Liver (tissue), 9 donors: ENCODE results near the gene OTOL1. TPM values are rescaled to one million over a fixed set of nuclear protein-coding genes. Genes with fewer than 3 reads are reported as not detected.

Source experiments
- DNase-seq: peaks from one replicate; pipeline ENCODE4 v3.0.0-alpha.2; 2017; ENCODE audit warnings: low spot score
- H3K27ac ChIP-seq, 2 donors: one replicate each; pipeline ENCODE4 v1.7.0; 2013; ENCODE audit warnings: inconsistent platforms in 2 of 2, low read length in 2 of 2, control low read depth in 1 of 2, low read depth in 1 of 2, mild to moderate bottlenecking in 1 of 2
- H3K27me3 ChIP-seq, 4 donors: one replicate each; pipeline versions ENCODE4 v1.6.1 to v1.7.0; 2013; ENCODE audit warnings: low read length in 3 of 4, inconsistent platforms in 1 of 4, mild to moderate bottlenecking in 1 of 4, moderate library complexity in 1 of 4; ENCODE audit not compliant: control insufficient read depth in 4 of 4, insufficient read depth in 4 of 4
- H3K36me3 ChIP-seq, 4 donors: one replicate each; pipeline versions ENCODE4 v1.6.1 to v1.7.0; 2013; ENCODE audit warnings: low read length in 3 of 4, mild to moderate bottlenecking in 3 of 4, low read depth in 1 of 4, moderate library complexity in 1 of 4; ENCODE audit not compliant: control insufficient read depth in 4 of 4, insufficient read depth in 3 of 4
- H3K4me1 ChIP-seq, 4 donors: one replicate each; pipeline versions ENCODE4 v1.6.1 to v1.7.0; 2013; ENCODE audit warnings: low read length in 3 of 4, mild to moderate bottlenecking in 3 of 4, moderate library complexity in 1 of 4; ENCODE audit not compliant: control insufficient read depth in 4 of 4, insufficient read depth in 4 of 4
- H3K4me3 ChIP-seq, 3 donors: one replicate each; pipeline versions ENCODE4 v1.6.1 to v1.7.0; 2013; ENCODE audit warnings: low read length in 3 of 3, control low read depth in 1 of 3, low read depth in 1 of 3, mild to moderate bottlenecking in 1 of 3
- H3K9ac ChIP-seq, 2 donors: one replicate each; pipeline ENCODE4 v1.7.0; 2013; ENCODE audit warnings: low read length in 2 of 2, mild to moderate bottlenecking in 2 of 2, moderate library complexity in 2 of 2, control low read depth in 1 of 2, low read depth in 1 of 2
- H3K9me3 ChIP-seq, 4 donors: one replicate each; pipeline versions ENCODE4 v1.6.1 to v1.7.0; 2013; ENCODE audit warnings: low read length in 3 of 4; ENCODE audit not compliant: control insufficient read depth in 4 of 4
- ATF3 ChIP-seq: IDR thresholded peaks from 2 replicates; pipeline ENCODE4 v1.6.1; 2016; ENCODE audit warnings: antibody characterized with exemption
- CTCF ChIP-seq: fragments of 150-350 bp; IDR thresholded peaks from 2 replicates; pipeline ENCODE4 v1.5.1; 2017; ENCODE audit warnings: improper control_type of control experiment, low read depth, low read length; ENCODE audit not compliant: missing input control
- EGR1 ChIP-seq, 2 donors: IDR thresholded peaks; 2 replicates each; pipeline ENCODE4 v1.6.1; 2016 to 2018; ENCODE audit warnings: antibody characterized with exemption in 2 of 2, low read depth in 2 of 2
- FOXA1 ChIP-seq: IDR thresholded peaks from 2 replicates; pipeline ENCODE4 v1.6.1; 2016; ENCODE audit warnings: antibody characterized with exemption
- FOXA2 ChIP-seq: IDR thresholded peaks from 2 replicates; pipeline ENCODE4 v1.6.1; 2016; ENCODE audit warnings: antibody characterized with exemption
- GABPA ChIP-seq, 2 donors: IDR thresholded peaks in 1 of 2; conservative IDR thresholded peaks in 1 of 2; 2 replicates each; pipeline ENCODE4 v1.6.1; 2016; ENCODE audit warnings: antibody characterized with exemption in 2 of 2, mild to moderate bottlenecking in 1 of 2, moderate library complexity in 1 of 2
- HNF4A ChIP-seq, 2 donors: conservative IDR thresholded peaks; 2 replicates each; pipeline ENCODE4 v1.6.1; 2016; ENCODE audit warnings: antibody characterized with exemption in 2 of 2, mild to moderate bottlenecking in 2 of 2
- HNF4G ChIP-seq: IDR thresholded peaks from 2 replicates; pipeline ENCODE4 v1.6.1; 2016; ENCODE audit warnings: antibody characterized with exemption
- JUND ChIP-seq, 2 donors: IDR thresholded peaks; 2 replicates each; pipeline ENCODE4 v1.6.1; 2016; ENCODE audit warnings: antibody characterized with exemption in 2 of 2
- MAX ChIP-seq: IDR thresholded peaks from 2 replicates; pipeline ENCODE4 v1.6.1; 2016; ENCODE audit warnings: antibody characterized with exemption
- NR2F2 ChIP-seq: IDR thresholded peaks from 2 replicates; pipeline ENCODE4 v1.6.1; 2016; ENCODE audit warnings: antibody characterized with exemption
- RAD21 ChIP-seq, 2 donors: IDR thresholded peaks; 2 replicates each; pipeline ENCODE4 v1.6.1; 2016; ENCODE audit warnings: antibody characterized with exemption in 2 of 2, mild to moderate bottlenecking in 2 of 2
- REST ChIP-seq: IDR thresholded peaks from 2 replicates; pipeline ENCODE4 v1.6.1; 2016; ENCODE audit warnings: antibody characterized with exemption, mild to moderate bottlenecking
- RXRA ChIP-seq, 2 donors: IDR thresholded peaks; 2 replicates each; pipeline ENCODE4 v1.6.1; 2017 to 2018; ENCODE audit warnings: antibody characterized with exemption in 2 of 2, mild to moderate bottlenecking in 1 of 2
- SP1 ChIP-seq: IDR thresholded peaks from 2 replicates; pipeline ENCODE4 v1.6.1; 2018; ENCODE audit warnings: antibody characterized with exemption, mild to moderate bottlenecking
- TAF1 ChIP-seq: conservative IDR thresholded peaks from 2 replicates; pipeline ENCODE4 v1.6.1; 2016; ENCODE audit warnings: antibody characterized with exemption, mild to moderate bottlenecking
- YY1 ChIP-seq: IDR thresholded peaks from 2 replicates; pipeline ENCODE4 v1.6.1; 2016; ENCODE audit warnings: antibody characterized with exemption, mild to moderate bottlenecking
- ZBTB33 ChIP-seq: IDR thresholded peaks from 2 replicates; pipeline ENCODE4 v1.6.1; 2016; ENCODE audit warnings: antibody characterized with exemption
- WGBS: extraction: QIAGEN DNeasy Blood & Tissue Kit; methylation state at CpG from one replicate; pipeline ENCODE4 v1.1.7; 2013; 5-methylcytosine and 5-hydroxymethylcytosine counted together
- polyA plus RNA-seq, 2 donors: library from polyadenylated mRNA; stranded (reverse) in 1 of 2; unstranded in 1 of 2; fragments of 200-250 nt in 1 of 2; fragments of >200 nt in 1 of 2; fragmentation: Nextera tagmentation in 1 of 2; extraction: Ambion mirVana in 1 of 2; gene quantifications; one replicate each; pipeline versions ENCODE4 v1.2.1 to v1.2.3, GENCODE V29; 2013 to 2015
- total RNA-seq, 2 donors: library from RNA; depleted of rRNA; stranded (reverse); fragments of >200 nt; gene quantifications; one replicate each; pipeline ENCODE4 v1.2.3, GENCODE V29; 2014
- donor health status: healthy.
- donor health status: healthy.
- donor health status: healthy.
- donor health status: healthy.
- donor health status: healthy.

Gene OTOL1
- total and polyA plus RNA-seq, 4 donors: not detected

- Histone ChIP-seq H3K4me3 (no peak overlapping the region), H3K9me3 (no peaks in the 10 kb centered on the region), H3K36me3 (no peaks in the 10 kb centered on the region), H3K27ac (no peak overlapping the region), H3K9ac (no peak overlapping the region), H3K27me3 (no peaks in the 10 kb centered on the region), H3K4me1 (no peaks in the 10 kb centered on the region)
- no peak for TF ChIP-seq RAD21 (IDR thresholded peaks at IDR 0.05)
- no peak for TF ChIP-seq ATF3
- no peak for TF ChIP-seq NR2F2
- no peak for TF ChIP-seq REST
- TF ChIP-seq GABPA (IDR thresholded peaks at IDR 0.05 in 1 of 2, conservative IDR thresholded peaks at IDR 0.05 in 1 of 2): no peak
- no peak for TF ChIP-seq ZBTB33
- TF ChIP-seq EGR1 (IDR thresholded peaks at IDR 0.05; ENCODE audit: low read depth in 2 of 2): no peak
- no peak for TF ChIP-seq FOXA2
- TF ChIP-seq FOXA1: no peak
- no peak for TF ChIP-seq YY1
- TF ChIP-seq CTCF: no peak
- TF ChIP-seq JUND (IDR thresholded peaks at IDR 0.05): no peak
- TF ChIP-seq RXRA (IDR thresholded peaks at IDR 0.05): no peak
- TF ChIP-seq HNF4A (conservative IDR thresholded peaks at IDR 0.05): no peak
- no peak for TF ChIP-seq HNF4G
- TF ChIP-seq SP1: no peak
- TF ChIP-seq TAF1: no peak
- TF ChIP-seq MAX: no peak
- 67% methylated on average over 1 of the region's 1 CpG for WGBS
- no peak for DNase-seq
These were observed 52.7 kb downstream of the OTOL1 start for GRCh38 chr3:161549261-161549660.
